ENCODE measurements around the gene B3GNT2.
"Not testable (repeated sequence)": the region's sequence is repeated elsewhere in the genome, so short reads cannot be mapped to it uniquely, and the experiment has no call there.

The B3GNT2 gene, protein sequence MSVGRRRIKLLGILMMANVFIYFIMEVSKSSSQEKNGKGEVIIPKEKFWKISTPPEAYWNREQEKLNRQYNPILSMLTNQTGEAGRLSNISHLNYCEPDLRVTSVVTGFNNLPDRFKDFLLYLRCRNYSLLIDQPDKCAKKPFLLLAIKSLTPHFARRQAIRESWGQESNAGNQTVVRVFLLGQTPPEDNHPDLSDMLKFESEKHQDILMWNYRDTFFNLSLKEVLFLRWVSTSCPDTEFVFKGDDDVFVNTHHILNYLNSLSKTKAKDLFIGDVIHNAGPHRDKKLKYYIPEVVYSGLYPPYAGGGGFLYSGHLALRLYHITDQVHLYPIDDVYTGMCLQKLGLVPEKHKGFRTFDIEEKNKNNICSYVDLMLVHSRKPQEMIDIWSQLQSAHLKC

DNA sequence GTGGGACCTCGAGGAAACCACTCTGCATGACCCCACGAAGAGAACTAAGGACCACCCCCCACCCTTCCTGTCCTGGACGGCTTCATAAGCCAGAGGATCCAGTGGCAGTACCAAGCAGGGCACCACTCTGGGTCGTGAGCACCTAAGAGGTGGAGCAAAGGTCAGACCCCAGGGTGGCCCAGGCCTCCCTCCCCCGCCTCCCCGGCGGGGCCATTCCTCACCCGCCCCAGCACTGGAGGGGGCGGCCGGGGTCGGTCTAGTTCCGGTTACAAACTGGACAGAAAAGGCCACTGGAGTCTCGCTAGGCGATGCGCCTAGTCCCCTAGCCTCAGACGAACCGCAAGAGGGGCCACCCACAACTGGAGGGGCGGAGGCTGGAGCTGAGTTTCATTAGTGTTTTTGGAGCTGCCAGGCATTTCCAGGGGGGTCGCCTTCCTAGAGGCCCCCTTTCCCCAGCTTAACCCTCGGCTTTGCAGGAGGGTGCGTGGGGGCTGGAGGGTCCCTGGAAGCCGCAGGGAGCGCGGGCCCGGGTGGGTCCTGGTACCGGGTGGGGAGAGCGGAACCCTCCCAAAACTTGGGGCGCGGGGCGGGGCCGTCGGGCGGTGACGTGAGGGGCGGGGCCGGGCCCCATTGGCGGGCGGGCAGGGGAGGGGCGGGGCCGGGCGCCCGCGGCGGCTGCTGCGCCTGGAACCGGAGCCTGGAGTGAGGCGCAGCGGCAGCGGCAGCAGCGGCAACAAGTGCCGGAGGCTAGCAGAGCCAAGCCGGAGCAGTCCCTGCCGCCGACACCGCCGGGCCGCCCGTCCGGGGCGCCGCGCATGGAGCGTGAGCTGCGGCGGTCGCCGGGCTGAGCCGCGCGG is at the start of gene B3GNT2:
Gene B3GNT2 (plus strand): TSS at position 695 of the 857 bp plus-strand sequence. CDS start 26,106 bp downstream, outside the sequence.
- no peak for FAIRE-seq

DNA sequence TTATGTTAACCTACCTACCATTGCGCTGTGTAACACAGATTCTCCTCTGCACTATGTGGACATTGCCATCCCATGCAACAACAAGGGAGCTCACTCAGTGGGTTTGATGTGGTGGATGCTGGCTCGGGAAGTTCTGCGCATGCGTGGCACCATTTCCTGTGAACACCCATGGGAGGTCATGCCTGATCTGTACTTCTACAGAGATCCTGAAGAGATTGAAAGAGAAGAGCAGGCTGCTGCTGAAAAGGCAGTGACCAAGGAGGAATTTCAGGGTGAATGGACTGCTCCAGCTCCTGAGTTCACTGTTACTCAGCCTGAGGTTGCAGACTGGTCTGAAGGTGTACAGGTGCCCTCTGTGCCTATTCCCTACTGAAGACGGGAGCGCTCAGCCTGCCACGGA is 49.1 kb upstream of the B3GNT2 start:
- not testable (repeated sequence) for FAIRE-seq

DNA sequence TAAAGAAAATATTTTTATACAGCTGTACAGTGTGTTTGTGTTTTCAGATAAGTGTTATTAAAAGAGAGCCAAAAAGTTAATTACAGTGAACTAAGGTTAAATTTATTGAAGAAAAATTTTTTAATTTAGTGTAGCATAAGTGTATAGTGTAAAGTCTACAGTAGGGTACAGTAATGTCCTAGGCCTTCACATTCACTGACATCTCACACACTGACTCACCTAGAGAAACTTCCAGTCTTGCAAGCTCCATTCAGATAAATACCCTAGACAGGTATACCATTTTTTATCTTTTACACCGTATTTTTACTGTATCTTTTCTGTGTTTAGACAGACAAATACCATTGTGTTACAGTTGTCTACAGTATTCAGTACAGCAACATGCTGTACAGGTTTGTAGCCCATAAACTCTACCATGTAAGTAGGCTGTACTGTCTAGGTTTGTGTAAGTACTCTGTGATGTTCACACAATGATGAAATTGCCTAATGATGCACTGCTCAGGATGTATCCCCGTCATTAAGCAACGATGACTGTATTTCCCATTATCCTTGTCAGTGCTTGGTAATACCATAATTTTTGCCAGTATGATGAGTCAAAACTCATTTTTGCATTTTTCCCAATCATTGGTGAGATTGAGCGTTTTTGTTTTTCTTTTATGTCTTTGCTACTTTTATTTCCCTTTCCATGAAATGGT is 48.2 kb upstream of the B3GNT2 start:
- FAIRE-seq: no peak

DNA sequence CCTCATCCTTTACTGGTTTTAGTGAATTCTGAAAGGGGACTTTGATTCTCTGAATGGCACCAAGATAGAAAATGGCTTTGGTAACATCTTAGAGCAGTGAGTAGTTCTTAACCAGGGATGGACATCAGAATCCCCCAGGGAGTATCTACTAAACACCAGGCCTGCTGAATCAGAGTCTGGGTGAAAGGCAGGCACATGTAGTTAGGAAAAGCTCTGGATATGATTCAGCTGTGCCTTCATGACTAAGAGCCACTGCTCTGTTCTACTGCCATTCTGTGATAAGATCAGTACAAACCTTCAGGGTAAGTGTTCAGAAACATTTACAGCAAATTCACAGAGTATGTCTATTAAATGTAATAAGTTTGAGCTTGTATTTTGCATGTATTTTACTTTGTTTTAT is 46.2 kb upstream of the B3GNT2 start:
- FAIRE-seq: no peak

DNA sequence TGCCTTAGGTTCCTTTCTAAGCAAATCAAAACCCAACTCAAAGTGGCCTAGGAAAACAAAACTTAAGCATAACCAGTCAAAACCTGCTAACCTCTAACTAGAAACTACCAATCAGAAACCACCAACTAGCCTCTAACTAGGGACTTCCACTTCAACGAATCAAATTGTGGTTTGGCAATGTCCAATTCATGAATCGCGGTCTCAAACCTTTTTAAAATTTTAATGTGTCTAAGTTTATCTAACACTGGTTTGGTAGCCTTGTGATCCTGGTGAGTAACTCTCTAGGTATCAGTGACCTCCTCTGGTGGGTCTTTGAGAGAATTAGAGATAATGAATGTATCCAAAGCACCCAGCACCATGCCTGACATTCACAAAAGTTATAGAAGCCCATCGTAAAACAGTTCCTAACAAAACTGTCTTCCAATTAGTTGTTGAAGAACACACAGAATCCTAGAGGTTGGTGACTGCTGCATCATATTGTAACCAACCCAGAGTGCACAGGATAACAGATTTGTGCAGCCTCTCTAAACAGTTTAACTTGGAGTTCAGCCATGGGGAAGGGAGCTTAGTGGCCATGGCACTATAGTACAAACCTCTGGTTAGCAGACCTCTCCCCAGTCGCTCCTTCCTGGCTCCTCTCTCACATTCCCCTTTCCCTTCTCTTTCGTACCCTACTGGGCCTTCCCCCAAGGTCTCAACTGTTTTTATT is 45.2 kb upstream of the B3GNT2 start:
- FAIRE-seq: no peak

DNA sequence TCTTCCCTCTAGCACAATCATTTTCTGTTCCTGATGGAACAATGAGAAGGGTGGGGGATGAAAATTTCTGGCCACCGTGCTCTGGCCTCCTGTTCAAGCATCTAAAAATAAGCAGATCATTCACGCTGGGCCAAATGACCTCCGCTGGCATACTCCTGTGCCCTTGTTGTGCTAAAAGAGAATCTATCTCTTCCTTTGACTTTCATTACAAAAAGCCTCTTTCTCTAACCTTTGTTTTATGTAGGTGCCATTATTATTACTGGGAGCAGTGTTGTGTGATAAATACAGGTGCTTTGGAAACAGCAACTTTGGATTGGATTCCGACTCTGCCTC is 44.6 kb upstream of the B3GNT2 start:
- no peak for FAIRE-seq

DNA sequence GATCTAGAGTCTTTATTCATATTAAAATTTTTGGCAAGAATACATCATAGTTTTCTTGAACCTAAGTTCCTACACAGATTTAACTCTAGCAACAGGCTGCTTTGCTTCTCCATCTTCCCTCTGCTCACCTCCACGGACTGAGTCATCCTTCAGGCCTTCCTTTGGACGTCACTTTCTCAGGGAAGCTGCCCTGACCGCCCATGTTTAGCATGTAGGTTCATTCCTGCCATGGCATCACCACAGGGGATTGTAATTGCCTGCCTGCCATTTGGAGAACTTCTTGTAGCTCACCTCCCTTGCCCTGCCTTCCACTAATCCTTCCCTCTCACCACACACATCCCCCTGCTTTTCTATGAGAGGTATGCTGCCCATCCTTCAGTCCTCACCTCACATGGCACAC is 43.9 kb upstream of the B3GNT2 start:
- FAIRE-seq: no peak

DNA sequence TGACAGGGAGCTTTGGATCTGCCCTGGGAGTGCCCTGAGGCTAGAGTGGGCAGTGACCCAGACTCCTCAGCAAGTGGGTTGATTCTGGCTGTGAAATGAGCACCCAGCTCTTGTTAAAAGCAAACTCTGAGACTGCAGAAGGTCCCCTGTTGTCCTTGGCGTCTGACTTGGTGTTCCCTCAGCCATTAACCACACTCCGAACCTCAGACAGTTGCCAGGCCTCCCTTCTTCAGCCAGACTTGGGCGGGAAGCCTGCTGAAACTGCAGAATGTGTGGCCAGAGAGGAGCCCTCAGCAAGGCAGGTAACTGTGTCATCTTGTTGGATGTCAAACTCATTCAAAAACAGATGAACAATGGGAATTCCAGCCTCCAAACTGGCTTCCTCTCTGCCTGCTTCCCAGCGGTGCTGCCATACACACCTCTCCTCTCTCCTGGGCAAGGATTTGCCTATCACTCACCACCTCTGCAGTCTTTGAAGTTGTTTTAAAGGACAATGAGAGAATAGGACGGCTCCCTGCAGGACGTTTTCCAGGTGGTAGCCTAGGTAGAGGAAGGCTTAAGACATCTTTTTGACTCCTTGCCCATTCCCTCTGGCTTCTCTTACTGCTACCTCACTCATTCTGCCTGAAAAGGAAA is 38.9 kb upstream of the B3GNT2 start:
- FAIRE-seq: no peak

DNA sequence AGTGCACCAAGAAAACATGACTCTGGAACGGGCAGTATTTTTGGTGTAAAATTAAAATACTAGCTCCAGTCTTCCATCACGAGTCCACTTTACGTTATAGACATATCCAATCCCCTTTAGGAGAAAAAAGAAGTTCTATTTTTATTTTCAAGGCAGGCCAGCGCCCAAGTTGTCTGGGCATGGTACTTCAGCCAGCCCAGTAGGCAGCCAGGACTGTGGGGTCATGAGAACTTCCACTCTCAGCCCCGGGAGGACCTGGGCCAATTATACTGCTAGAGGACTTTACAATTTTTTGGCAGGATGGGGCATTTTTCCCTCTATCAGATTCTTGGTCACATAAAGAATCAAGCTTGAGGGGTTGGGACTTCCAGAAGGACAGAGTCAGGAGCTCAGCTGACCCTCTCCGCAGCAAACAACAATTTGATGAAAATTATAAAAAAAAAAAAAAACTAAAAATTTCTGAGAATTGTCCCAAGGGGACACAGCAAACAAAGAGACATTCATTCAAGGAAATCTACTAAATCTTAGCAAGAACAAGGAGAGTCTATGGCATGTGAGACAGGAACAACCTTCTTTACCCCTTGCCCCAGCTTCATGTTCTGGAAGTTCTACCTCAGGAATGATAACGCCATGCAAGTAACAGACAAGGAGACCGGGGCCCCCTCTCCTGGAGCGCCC is 37.3 kb upstream of the B3GNT2 start:
- FAIRE-seq: no peak

DNA sequence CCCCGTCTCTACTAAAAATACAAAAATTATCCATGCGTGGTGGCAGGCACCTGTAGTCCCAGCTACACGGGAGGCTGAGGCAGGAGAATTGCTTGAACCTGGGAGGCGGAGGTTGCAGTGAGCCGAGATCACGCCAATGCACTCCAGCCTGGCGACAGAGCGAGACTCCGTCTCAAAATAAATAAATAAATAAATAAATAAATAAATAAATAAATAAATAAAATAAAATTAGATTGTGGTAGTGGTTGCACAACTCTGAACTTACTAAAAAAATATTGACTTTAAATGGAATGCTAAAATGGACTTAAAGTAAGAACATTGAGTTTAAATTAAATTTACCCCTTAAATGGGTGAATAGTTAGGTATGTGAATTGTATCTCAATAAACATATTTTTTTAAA is 35.2 kb upstream of the B3GNT2 start:
- peak; percentile 35 for FAIRE-seq

DNA sequence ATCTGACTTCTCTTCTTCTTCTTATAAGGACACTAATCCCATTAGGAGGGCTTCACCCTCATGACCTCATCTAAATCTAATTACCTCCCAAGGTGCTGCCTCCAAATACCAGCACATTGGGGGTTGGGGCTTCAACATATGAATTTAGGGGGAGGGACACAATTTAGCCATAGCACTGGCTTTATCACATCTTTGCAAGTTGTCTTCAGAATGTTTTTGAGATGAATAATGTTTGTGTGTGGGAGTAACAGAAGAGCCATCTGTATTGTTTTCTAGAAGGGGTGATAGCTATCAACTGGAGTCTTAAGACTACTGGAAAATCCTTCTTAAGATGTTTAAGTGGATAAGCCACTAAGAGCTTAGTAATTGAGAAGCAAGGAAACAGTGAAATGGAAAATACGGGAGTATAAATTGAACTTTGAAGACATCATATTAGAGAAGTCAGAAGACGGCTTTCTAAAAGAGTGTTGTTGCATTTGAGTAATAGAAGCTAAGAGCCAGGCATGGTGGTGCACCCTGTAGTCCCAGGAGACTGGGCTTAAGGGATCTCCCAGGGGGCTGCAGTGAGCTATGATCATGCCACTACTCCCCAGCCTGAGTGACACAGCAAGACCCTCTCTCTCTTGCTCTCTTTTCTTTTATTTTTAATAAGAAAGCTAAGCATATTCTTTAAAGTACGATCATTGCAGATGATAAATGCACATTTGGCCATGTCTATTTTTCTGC is 32.6 kb upstream of the B3GNT2 start:
- no peak for FAIRE-seq

DNA sequence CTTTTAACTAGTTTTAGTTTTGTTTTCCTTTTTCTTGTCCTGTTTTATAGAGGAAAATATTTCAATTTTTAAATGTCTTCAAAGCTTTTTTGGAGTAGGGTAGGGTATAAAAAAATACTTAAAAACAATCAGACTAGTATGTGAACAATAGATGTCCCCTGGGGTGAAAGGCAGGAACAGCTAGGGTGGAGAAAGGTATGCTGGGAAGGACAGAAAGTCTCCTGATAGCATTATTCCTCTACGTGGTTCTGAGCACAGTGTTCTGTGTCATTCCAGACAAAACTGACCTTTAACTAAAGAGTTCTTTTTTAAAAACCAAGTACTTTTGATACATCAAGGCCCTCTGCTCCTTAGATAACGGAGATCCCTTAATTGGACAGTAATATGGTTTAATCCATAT is 32.1 kb upstream of the B3GNT2 start:
- no peak for FAIRE-seq

DNA sequence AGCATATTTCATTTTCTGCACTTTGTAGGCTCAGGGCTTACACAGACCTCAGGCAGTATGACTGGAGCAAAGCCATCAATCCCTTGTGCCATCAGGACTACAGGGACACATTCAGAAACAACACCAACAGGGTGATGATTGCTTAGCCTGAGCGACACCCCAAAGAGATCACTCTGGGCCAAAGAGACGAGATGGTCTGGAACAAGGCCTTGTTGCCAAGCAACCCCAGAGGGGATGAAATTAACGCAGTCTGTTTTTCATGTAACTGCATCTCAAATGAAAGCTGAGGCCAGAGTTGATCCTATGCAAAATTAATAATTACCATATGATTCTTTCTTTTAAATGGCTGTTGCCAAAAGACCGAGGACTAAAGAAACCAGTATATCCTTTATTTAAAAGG is 20.2 kb upstream of the B3GNT2 start:
- FAIRE-seq: no peak

DNA sequence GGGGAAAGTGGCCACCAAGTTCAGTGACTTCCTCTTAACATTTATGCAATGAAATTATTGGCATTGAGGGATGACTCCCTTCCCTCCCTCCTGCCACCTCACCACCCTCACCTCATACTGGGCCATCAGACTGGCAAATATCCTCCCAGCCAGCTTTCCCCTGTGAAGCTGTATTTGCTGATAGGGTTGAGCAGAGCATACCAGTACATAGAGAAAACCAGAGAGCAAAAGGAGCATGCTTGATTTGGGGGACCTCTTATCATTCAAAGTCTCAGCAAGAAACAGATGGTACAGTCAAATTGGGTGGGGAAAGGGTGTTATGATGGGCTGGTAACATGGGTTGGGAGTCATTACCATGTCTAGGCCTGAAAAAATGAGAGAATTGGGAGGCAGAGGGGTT is 19.1 kb upstream of the B3GNT2 start:
- no peak for FAIRE-seq

DNA sequence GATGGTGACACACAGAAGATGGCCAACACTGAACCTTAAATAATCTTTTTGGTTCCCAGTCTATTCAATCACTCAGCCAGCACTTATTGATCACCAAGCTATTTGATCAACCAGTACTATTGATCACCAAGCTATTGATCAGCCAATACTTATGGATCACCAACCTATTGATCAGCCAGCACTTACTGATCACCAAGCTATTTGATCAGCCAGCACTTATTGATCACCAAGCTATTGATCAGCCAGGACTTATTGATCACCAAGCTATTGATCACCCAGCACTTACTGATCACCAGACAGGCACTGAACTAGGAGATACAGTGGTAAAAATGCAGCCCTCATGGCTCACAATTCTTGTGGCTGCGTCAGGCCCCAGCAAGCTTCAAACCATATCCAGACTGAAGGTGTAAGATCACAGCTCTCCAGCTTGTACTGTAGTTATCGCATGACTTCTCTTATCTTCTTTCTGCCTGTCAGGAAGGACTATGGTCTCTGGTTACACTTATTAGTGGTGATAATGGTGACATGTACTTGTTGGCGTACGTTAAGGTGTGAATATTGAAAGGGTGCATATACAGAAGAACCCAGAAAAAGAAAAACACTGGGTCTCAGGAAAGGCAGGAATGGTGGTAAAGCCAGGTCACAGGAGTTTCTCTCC is 18.4 kb upstream of the B3GNT2 start:
- no peak for FAIRE-seq

DNA sequence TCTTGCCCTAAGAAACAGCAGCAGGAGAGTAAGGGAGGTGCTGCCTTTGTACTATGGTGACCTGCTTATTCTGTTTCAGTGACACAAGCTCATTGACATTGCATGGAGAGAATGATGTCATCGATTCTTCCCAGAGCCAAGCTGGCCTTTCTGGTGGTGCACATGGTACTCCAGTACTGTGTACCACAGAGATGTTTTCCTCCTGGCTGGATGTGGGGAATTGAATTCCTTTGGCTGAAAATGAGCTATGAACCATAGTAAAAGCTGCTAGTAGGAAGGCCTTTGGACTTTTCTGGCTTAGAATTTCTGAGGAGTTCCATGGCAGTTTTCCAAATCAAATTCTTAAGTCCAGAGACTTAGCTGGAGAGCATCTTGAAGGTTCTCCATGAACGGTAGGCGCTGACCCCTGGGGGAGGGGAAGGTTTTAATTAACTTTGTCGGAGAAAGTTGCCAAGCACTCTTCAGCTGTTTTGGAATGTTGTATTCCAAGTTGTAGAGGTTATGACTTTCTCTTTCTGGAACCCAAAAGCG is 17.1 kb upstream of the B3GNT2 start:
- FAIRE-seq: no peak

DNA sequence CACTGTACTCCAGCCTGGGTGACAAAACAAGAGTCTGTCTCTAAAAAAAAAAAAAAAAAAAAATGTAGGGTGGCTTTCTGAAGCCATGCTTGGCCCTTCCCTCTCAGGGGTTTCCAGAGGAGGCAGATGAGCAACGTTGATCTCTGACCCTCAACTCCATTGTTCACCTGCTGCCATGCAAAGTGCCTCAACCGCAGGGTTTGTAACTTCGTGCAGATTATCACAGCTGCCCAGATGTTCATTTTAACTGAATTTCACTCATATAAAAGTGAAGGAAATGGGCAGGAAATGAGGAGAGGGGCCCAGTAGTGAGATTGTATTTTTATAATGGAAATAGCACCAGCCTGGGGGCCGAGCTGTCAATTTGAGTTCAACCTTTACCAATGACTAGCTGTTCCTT is 14.9 kb upstream of the B3GNT2 start:
- FAIRE-seq: no peak

DNA sequence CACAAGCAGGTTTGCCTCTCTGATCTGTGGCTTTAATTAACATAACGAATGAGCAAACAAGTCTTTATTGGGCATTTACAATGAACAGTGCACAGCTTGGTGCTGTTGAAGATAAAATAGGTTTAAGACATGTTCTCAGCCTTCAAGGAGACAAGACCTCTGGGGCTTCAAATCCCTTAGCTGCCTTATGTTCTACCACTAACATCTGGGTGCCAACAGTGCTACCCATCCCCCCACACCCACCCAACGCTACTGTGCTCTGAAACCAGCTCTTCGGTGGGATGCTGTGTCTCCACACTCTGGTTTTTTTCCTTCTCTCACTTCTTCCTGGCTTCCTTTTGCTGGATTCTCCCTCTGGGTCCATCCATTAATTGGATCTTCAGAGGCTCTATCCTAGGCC is 14.1 kb upstream of the B3GNT2 start:
- FAIRE-seq: no peak

DNA sequence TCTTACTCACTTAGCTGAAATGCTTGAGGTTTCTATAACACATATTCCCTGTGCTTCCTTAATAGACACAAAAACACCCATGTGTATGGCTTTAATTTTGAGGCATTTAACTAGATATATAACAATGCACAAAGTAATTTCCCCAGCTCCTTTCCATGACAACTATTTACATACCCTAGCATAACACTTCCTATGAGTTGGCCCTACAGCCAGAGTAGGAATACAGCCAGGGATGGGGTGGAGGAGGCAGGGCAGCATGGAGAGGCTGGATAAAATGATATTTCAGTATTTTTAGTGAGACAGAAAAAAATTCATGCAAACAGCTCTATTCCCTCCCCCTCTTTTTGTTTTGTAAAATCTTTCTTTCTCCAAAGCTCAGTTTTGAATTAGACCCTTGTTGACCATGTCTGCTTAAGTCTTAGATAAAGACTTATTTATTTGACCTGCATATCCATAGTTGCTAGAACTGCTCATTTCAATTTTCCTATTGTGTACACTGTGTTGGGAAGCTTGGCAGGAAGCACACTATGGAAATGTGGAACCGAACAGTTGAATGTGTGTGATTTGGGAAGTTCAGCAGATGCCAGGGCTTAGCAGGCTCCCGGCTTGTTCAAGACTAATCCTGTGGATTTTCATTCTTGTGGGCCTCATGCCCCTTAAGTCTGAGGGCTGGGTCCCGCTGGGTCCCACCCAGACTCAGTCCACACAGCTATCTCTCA is 11.2 kb upstream of the B3GNT2 start:
- no peak for FAIRE-seq

Data from endometrium (tissue), 2 donors.